Adrenal gland (tissue), 5 donors: ENCODE measurements around the gene ACAA2.

Experiments used
- POLR2A ChIP-seq, 2 donors: fragments of 450-650 bp; IDR thresholded peaks; one replicate each; pipeline ENCODE4 v1.6.1; 2017; ENCODE audit warnings: antibody characterized with exemption in 2 of 2, mild to moderate bottlenecking in 2 of 2, moderate library complexity in 1 of 2
- TF ChIP-seq, protein P1 (sequence below), 6 experiments: fragments of 450-650 bp in 4 of 6; fragments of 200-600 bp in 2 of 6; sonication (generic) in 1 of 6; IDR thresholded peaks; 1 replicate in 5 of 6; 2 replicates in 1 of 6; pipeline versions ENCODE4 v1.5.1 to v1.8.0; 2016 to 2021; ENCODE audit warnings: antibody characterized with exemption in 6 of 6, mild to moderate bottlenecking in 2 of 6, moderate library complexity in 1 of 6
- donor health status: DM: no; HTN: no; CAD: no.

DNA sequence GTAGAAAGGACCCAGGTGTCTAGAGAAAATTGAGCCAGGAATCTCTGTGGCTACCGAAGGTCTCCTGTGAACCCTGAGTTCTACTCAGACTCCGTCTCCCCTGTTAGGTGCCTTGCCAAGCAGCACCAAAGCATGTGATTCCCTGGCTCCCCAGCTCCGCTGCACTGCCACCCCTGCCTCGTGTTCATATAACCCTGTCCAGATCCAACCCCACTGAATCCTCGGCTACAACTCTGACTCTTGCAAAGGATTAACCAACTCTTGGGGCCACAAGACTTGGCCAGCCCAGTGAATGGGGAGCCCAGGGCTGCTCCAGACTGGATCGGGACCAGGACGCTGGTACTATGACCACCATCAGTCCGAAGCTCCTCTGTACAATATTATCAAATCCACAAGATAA is 37.3 kb upstream of the ACAA2 start:
- no peak for TF ChIP-seq POLR2A (IDR thresholded peaks at IDR 0.05)
- TF ChIP-seq, protein P1, sequence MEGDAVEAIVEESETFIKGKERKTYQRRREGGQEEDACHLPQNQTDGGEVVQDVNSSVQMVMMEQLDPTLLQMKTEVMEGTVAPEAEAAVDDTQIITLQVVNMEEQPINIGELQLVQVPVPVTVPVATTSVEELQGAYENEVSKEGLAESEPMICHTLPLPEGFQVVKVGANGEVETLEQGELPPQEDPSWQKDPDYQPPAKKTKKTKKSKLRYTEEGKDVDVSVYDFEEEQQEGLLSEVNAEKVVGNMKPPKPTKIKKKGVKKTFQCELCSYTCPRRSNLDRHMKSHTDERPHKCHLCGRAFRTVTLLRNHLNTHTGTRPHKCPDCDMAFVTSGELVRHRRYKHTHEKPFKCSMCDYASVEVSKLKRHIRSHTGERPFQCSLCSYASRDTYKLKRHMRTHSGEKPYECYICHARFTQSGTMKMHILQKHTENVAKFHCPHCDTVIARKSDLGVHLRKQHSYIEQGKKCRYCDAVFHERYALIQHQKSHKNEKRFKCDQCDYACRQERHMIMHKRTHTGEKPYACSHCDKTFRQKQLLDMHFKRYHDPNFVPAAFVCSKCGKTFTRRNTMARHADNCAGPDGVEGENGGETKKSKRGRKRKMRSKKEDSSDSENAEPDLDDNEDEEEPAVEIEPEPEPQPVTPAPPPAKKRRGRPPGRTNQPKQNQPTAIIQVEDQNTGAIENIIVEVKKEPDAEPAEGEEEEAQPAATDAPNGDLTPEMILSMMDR (IDR thresholded peaks at IDR 0.05), result no peak
